ENCODE results near the gene RAI1. TPM values are rescaled to one million over a fixed set of nuclear protein-coding genes. Genes with fewer than 3 reads are reported as not detected.
A peak's percentile ranks its signal among the peaks of the same experiment; 100 is the strongest.

RAI1 gene
- total RNA-seq, 1 donor from 2014 or later: 39.1 TPM

GRCh38 chr17:17768424-17769088 lies 87.3 kb downstream of the RAI1 start:
- Histone ChIP-seq H3K27me3 (ENCODE audit: insufficient read depth, low read length) (no peaks in the 10 kb centered on the region), H3K9ac (ENCODE audit: low read length) (peak overlapping the region; percentile 23), H3K4me3 (ENCODE audit: insufficient read depth, low read depth, low read length) (no peak overlapping the region), H3K4me2 (ENCODE audit: low read length) (no peak overlapping the region), H4K20me1 (ENCODE audit: insufficient read depth, low read length) (peaks cover 86% of the 10 kb centered on the region), H3K79me2 (ENCODE audit: insufficient read depth, low read length) (peaks cover 68% of the 10 kb centered on the region), H3K36me3 (ENCODE audit: insufficient read depth, low read length) (no peaks in the 10 kb centered on the region), H3K4me1 (ENCODE audit: insufficient read depth, low read length) (peaks cover 20% of the 10 kb centered on the region), H3K9me3 (ENCODE audit: insufficient read depth, low read depth, low read length) (no peaks in the 10 kb centered on the region), H2AFZ (ENCODE audit: low read depth, low read length) (no peak overlapping the region), H3K27ac (ENCODE audit: low read depth, low read length) (no peak overlapping the region)
- FAIRE-seq: no peak
- TF ChIP-seq CTCF (IDR thresholded peaks at IDR 0.05; ENCODE audit: insufficient read depth, low read depth, low read length) (no peak), EZH2 (IDR thresholded peaks at IDR 0.05; ENCODE audit: insufficient read depth, low read length) (no peak)
- Mint-ChIP-seq H3K4me1 (ENCODE audit: low read depth, unreplicated experiment) (peaks cover 59% of the 10 kb centered on the region), H3K27ac (ENCODE audit: unreplicated experiment) (peak overlapping the region; percentile 74), H3K9me3 (ENCODE audit: unreplicated experiment) (no peaks in the 10 kb centered on the region), H3K27me3 (ENCODE audit: low read depth, unreplicated experiment) (no peaks in the 10 kb centered on the region), H3K4me3 (ENCODE audit: unreplicated experiment) (peak overlapping the region; percentile 4), H3K36me3 (ENCODE audit: low read depth, unreplicated experiment) (peaks cover 9% of the 10 kb centered on the region)
- no peak for DNase-seq (ENCODE audit: low read depth)

- peaks cover 53% of the 10 kb centered on the region for H3K4me1 Mint-ChIP-seq (ENCODE audit: low read depth, unreplicated experiment)
- peaks cover 8% of the 10 kb centered on the region for H3K36me3 Mint-ChIP-seq (ENCODE audit: low read depth, unreplicated experiment)
- H3K9ac ChIP-seq (ENCODE audit: low read length): no peak overlapping the region
- TF ChIP-seq EZH2 (IDR thresholded peaks at IDR 0.05; ENCODE audit: insufficient read depth, low read length) (no peak), CTCF (IDR thresholded peaks at IDR 0.05; ENCODE audit: insufficient read depth, low read depth, low read length) (no peak)
- no peak overlapping the region for H2AFZ ChIP-seq (ENCODE audit: low read depth, low read length)
- H3K4me1 ChIP-seq (ENCODE audit: insufficient read depth, low read length): peaks cover 28% of the 10 kb centered on the region
- H3K27ac Mint-ChIP-seq (ENCODE audit: unreplicated experiment): peak overlapping the region; percentile 72
- FAIRE-seq (no peak), DNase-seq (ENCODE audit: low read depth) (no peak)
- no peaks in the 10 kb centered on the region for H3K9me3 ChIP-seq (ENCODE audit: insufficient read depth, low read depth, low read length)
- H3K4me2 ChIP-seq (ENCODE audit: low read length): no peak overlapping the region
- no peaks in the 10 kb centered on the region for H3K36me3 ChIP-seq (ENCODE audit: insufficient read depth, low read length)
- no peak overlapping the region for H3K4me3 Mint-ChIP-seq (ENCODE audit: unreplicated experiment)
- H3K27ac ChIP-seq (ENCODE audit: low read depth, low read length): no peak overlapping the region
- peaks cover 91% of the 10 kb centered on the region for H4K20me1 ChIP-seq (ENCODE audit: insufficient read depth, low read length)
- H3K9me3 Mint-ChIP-seq (ENCODE audit: unreplicated experiment): no peaks in the 10 kb centered on the region
- H3K79me2 ChIP-seq (ENCODE audit: insufficient read depth, low read length): peaks cover 76% of the 10 kb centered on the region
- no peaks in the 10 kb centered on the region for H3K27me3 Mint-ChIP-seq (ENCODE audit: low read depth, unreplicated experiment)
- no peak overlapping the region for H3K4me3 ChIP-seq (ENCODE audit: insufficient read depth, low read depth, low read length)
- no peaks in the 10 kb centered on the region for H3K27me3 ChIP-seq (ENCODE audit: insufficient read depth, low read length)
These were observed 88.8 kb downstream of the RAI1 start for GRCh38 chr17:17769869-17770631.
